ENCODE results near the gene CD79B. TPM values are rescaled to one million over a fixed set of nuclear protein-coding genes. Genes with fewer than 3 reads are reported as not detected.

The CD79B gene
- total and polyA plus RNA-seq, 2 of the 13 experiments (the other 11 are each of a cell fraction or from before 2014, with no cell fraction given): not detected

DNA sequence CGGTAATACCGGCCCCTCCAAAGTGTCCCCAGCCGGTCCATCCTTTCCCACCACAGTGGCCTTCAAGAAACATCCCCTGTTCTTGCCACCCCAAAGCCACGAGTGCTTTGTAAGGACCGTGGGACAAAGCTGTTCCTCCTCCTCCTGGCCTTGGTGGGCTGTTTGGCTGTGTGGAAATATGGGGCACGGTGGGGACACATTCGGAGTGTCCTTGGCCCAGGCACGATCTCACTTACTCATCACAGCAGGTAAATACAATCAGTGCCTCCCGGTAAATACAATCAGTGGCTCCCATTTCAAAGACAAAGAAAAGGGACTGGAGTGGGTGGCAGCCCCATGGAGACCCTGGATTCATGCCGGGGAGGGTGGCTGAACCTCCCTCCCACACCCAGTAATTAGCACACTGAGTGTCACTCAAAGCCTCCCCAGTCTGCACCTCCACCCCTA, 30.2 kb upstream of the CD79B start (continued):
- TF ChIP-seq, protein P1, sequence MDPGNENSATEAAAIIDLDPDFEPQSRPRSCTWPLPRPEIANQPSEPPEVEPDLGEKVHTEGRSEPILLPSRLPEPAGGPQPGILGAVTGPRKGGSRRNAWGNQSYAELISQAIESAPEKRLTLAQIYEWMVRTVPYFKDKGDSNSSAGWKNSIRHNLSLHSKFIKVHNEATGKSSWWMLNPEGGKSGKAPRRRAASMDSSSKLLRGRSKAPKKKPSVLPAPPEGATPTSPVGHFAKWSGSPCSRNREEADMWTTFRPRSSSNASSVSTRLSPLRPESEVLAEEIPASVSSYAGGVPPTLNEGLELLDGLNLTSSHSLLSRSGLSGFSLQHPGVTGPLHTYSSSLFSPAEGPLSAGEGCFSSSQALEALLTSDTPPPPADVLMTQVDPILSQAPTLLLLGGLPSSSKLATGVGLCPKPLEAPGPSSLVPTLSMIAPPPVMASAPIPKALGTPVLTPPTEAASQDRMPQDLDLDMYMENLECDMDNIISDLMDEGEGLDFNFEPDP (CRISPR knock-in tag; conservative IDR thresholded peaks at IDR 0.05): no peak
- no peak for TF ChIP-seq ZNF674 (CRISPR knock-in tag; IDR thresholded peaks at IDR 0.05; ENCODE audit: low read depth)
- TF ChIP-seq, protein P2, sequence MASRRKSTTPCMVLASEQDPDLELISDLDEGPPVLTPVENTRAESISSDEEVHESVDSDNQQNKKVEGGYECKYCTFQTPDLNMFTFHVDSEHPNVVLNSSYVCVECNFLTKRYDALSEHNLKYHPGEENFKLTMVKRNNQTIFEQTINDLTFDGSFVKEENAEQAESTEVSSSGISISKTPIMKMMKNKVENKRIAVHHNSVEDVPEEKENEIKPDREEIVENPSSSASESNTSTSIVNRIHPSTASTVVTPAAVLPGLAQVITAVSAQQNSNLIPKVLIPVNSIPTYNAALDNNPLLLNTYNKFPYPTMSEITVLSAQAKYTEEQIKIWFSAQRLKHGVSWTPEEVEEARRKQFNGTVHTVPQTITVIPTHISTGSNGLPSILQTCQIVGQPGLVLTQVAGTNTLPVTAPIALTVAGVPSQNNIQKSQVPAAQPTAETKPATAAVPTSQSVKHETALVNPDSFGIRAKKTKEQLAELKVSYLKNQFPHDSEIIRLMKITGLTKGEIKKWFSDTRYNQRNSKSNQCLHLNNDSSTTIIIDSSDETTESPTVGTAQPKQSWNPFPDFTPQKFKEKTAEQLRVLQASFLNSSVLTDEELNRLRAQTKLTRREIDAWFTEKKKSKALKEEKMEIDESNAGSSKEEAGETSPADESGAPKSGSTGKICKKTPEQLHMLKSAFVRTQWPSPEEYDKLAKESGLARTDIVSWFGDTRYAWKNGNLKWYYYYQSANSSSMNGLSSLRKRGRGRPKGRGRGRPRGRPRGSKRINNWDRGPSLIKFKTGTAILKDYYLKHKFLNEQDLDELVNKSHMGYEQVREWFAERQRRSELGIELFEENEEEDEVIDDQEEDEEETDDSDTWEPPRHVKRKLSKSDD (CRISPR knock-in tag; IDR thresholded peaks at IDR 0.05; ENCODE audit: low read depth): no peak
- no peak for TF ChIP-seq ETV6 (CRISPR knock-in tag; conservative IDR thresholded peaks at IDR 0.05)
- no peak for TF ChIP-seq ZNF343 (CRISPR knock-in tag; IDR thresholded peaks at IDR 0.05)
- TF ChIP-seq, protein P3, sequence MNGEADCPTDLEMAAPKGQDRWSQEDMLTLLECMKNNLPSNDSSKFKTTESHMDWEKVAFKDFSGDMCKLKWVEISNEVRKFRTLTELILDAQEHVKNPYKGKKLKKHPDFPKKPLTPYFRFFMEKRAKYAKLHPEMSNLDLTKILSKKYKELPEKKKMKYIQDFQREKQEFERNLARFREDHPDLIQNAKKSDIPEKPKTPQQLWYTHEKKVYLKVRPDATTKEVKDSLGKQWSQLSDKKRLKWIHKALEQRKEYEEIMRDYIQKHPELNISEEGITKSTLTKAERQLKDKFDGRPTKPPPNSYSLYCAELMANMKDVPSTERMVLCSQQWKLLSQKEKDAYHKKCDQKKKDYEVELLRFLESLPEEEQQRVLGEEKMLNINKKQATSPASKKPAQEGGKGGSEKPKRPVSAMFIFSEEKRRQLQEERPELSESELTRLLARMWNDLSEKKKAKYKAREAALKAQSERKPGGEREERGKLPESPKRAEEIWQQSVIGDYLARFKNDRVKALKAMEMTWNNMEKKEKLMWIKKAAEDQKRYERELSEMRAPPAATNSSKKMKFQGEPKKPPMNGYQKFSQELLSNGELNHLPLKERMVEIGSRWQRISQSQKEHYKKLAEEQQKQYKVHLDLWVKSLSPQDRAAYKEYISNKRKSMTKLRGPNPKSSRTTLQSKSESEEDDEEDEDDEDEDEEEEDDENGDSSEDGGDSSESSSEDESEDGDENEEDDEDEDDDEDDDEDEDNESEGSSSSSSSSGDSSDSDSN (CRISPR knock-in tag; IDR thresholded peaks at IDR 0.05): peak; percentile 27; the same call in 1 of the 2 replicates
- no peak for TF ChIP-seq ZZZ3 (CRISPR knock-in tag; IDR thresholded peaks at IDR 0.05; ENCODE audit: borderline replicate concordance)
- TF ChIP-seq EEA1 (CRISPR knock-in tag; IDR thresholded peaks at IDR 0.05; ENCODE audit: borderline replicate concordance): 0 out of 2 replicates have a peak, but pooled peaks have one; percentile 12
- TF ChIP-seq TOE1 (CRISPR knock-in tag; IDR thresholded peaks at IDR 0.05): no peak
- TF ChIP-seq ZNF737 (CRISPR knock-in tag; IDR thresholded peaks at IDR 0.05; ENCODE audit: borderline replicate concordance): no peak
- no peak for TF ChIP-seq ZNF17 (CRISPR knock-in tag; IDR thresholded peaks at IDR 0.05)
- no peak for TF ChIP-seq ZNF749 (CRISPR knock-in tag; IDR thresholded peaks at IDR 0.05; ENCODE audit: borderline replicate concordance)
- no peak for TF ChIP-seq ZNF446 (CRISPR knock-in tag; IDR thresholded peaks at IDR 0.05)
- no peak for TF ChIP-seq NCOR1 (IDR thresholded peaks at IDR 0.05; ENCODE audit: borderline replicate concordance, low read length)
- TF ChIP-seq, protein P4, sequence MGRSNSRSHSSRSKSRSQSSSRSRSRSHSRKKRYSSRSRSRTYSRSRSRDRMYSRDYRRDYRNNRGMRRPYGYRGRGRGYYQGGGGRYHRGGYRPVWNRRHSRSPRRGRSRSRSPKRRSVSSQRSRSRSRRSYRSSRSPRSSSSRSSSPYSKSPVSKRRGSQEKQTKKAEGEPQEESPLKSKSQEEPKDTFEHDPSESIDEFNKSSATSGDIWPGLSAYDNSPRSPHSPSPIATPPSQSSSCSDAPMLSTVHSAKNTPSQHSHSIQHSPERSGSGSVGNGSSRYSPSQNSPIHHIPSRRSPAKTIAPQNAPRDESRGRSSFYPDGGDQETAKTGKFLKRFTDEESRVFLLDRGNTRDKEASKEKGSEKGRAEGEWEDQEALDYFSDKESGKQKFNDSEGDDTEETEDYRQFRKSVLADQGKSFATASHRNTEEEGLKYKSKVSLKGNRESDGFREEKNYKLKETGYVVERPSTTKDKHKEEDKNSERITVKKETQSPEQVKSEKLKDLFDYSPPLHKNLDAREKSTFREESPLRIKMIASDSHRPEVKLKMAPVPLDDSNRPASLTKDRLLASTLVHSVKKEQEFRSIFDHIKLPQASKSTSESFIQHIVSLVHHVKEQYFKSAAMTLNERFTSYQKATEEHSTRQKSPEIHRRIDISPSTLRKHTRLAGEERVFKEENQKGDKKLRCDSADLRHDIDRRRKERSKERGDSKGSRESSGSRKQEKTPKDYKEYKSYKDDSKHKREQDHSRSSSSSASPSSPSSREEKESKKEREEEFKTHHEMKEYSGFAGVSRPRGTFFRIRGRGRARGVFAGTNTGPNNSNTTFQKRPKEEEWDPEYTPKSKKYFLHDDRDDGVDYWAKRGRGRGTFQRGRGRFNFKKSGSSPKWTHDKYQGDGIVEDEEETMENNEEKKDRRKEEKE (IDR thresholded peaks at IDR 0.05): no peak
- TF ChIP-seq KLF12 (CRISPR knock-in tag; IDR thresholded peaks at IDR 0.05; ENCODE audit: borderline replicate concordance): no peak
- TF ChIP-seq, protein P5, sequence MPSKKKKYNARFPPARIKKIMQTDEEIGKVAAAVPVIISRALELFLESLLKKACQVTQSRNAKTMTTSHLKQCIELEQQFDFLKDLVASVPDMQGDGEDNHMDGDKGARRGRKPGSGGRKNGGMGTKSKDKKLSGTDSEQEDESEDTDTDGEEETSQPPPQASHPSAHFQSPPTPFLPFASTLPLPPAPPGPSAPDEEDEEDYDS (CRISPR knock-in tag; IDR thresholded peaks at IDR 0.05): no peak
- no peak for TF ChIP-seq ZNF891 (CRISPR knock-in tag; IDR thresholded peaks at IDR 0.05)
- no peak for TF ChIP-seq SNAPC2 (CRISPR knock-in tag; IDR thresholded peaks at IDR 0.05)
- TF ChIP-seq ZNF234 (CRISPR knock-in tag; conservative IDR thresholded peaks at IDR 0.05): no peak
- no peak for TF ChIP-seq HNRNPK (IDR thresholded peaks at IDR 0.05; ENCODE audit: low read depth, low read length, poor library complexity, severe bottlenecking)
